Heart left ventricle (tissue), 16 donors: ENCODE data around the gene SLC38A10. TPM values are rescaled to one million over a fixed set of nuclear protein-coding genes. Genes with fewer than 3 reads are reported as not detected.

Source experiments
- ATAC-seq, 4 donors: fragments of 200-7000 bp; cut with Tn5 transposase; one replicate each; pipeline ENCODE4 v1.9.1; 2020 to 2022; ENCODE audit warnings: moderate library complexity in 4 of 4, mild to moderate bottlenecking in 3 of 4, moderate number of reproducible peaks in 1 of 4
- DNase-seq, 5 donors: peaks; one replicate each; pipeline ENCODE4 v3.0.0-alpha.2; 2020
- H3K27ac ChIP-seq, 12 donors: fragments of 200-600 bp; sonication (generic) in 4 of 12; one replicate each; pipeline versions ENCODE4 v1.5.0 to v1.8.0; 2016 to 2022; ENCODE audit warnings: mild to moderate bottlenecking in 2 of 12
- H3K27me3 ChIP-seq, 9 donors: fragments of 200-600 bp; sonication (generic) in 2 of 9; one replicate each; pipeline versions ENCODE4 v1.5.1 to v1.8.0; 2016 to 2022; ENCODE audit warnings: mild to moderate bottlenecking in 3 of 9
- H3K36me3 ChIP-seq, 9 donors: fragments of 200-600 bp; sonication (generic) in 2 of 9; one replicate each; pipeline versions ENCODE4 v1.5.0 to v1.8.0; 2018 to 2022; ENCODE audit warnings: mild to moderate bottlenecking in 2 of 9
- H3K4me1 ChIP-seq, 12 donors: fragments of 200-600 bp; sonication (generic) in 4 of 12; one replicate each; pipeline versions ENCODE4 v1.5.0 to v1.8.0; 2016 to 2022; ENCODE audit warnings: mild to moderate bottlenecking in 3 of 12
- H3K4me3 ChIP-seq, 12 donors: fragments of 200-600 bp; sonication (generic) in 4 of 12; one replicate each; pipeline versions ENCODE4 v1.5.0 to v1.8.0; 2017 to 2022; ENCODE audit warnings: mild to moderate bottlenecking in 9 of 12, moderate library complexity in 4 of 12
- H3K9me3 ChIP-seq, 12 donors: fragments of 200-600 bp; sonication (generic) in 4 of 12; one replicate each; pipeline versions ENCODE4 v1.5.0 to v1.8.0; 2016 to 2022; ENCODE audit warnings: mild to moderate bottlenecking in 1 of 12
- POLR2A ChIP-seq, 2 donors: fragments of 450-650 bp; IDR thresholded peaks; one replicate each; pipeline ENCODE4 v1.6.1; 2017; ENCODE audit warnings: antibody characterized with exemption in 2 of 2, mild to moderate bottlenecking in 2 of 2, moderate library complexity in 2 of 2
- WGBS, 4 donors: extraction: QIAGEN DNeasy Blood & Tissue Kit in 2 of 4; methylation state at CpG; one replicate each; pipeline versions ENCODE4 v1.1.5 to v1.1.7; 2013 to 2018; 5-methylcytosine and 5-hydroxymethylcytosine counted together
- intact Hi-C, 10 donors: fragments of 100-400 bp; cut with DNase I; formaldehyde crosslinking; loops; one replicate each; pipeline versions ENCODE4 v1.11.1 to v1.14.2; 2022
- polyA plus RNA-seq, 2 donors: library from polyadenylated mRNA; stranded (reverse); fragments of 200-250 nt; gene quantifications; one replicate each; pipeline ENCODE4 v1.2.3, GENCODE V29; 2013
- total RNA-seq, 9 donors: library from RNA; depleted of rRNA in 2 of 9; stranded (reverse); fragments of >200 nt in 2 of 9; fragmentation: NEBNext Ultra II Directional in 3 of 9; extraction: Animal tissue kit (Norgen Biotek cat#: 25700) in 3 of 9; gene quantifications; one replicate each; pipeline versions ENCODE4 v1.1.0 to v1.2.4, GENCODE V29; 2016 to 2023
- TF ChIP-seq, protein P1 (sequence below), 12 donors: fragments of 200-600 bp; sonication (generic) in 4 of 12; IDR thresholded peaks; one replicate each; pipeline versions ENCODE4 v1.5.0 to v1.8.0; 2018 to 2022; ENCODE audit warnings: antibody characterized with exemption in 12 of 12, mild to moderate bottlenecking in 5 of 12
- donor health status: ischemic (EF 13 %, LVEDD 7.1; RV severe dilation, severe dysfunction).
- donor health status: healthy with polysubstance abuse.
- donor health status: DM: no; HTN: yes; CAD: no.
- donor health status: DM: no; HTN: no; CAD: no.
- donor health status: ischemic (EF 25% LVEDD 6.9; RV normal size, moderate dysfunction).
- donor health status: ischemic (EF 25% LVEDD 5.7; RV mildly dilated, moderate dysfunction).
- donor health status: healthy.
- donor health status: DM: yes; HTN: yes; CAD: no.
- donor health status: ischemic (EF 35%, LVEDD 5.7; RV mildly dilated, moderate dysfunction).
- donor health status: nonischemic (EF 11% LVEDD 7.7; RV severe dilation, severe dysfunction).
- donor health status: DM: yes; HTN: yes; CAD: no.
- donor health status: PGD.
- donor health status: ischemic (EF 29% LVEDD 5.4; RV normal size, mild dysfunction).
- donor health status: nonischemic (EF 23%, LVEDD 6.1; RV moderate dilation, normal function).

The SLC38A10 gene
- total and polyA plus RNA-seq, 11 donors: 27.4 to 67.7 (median 46.7) TPM

DNA sequence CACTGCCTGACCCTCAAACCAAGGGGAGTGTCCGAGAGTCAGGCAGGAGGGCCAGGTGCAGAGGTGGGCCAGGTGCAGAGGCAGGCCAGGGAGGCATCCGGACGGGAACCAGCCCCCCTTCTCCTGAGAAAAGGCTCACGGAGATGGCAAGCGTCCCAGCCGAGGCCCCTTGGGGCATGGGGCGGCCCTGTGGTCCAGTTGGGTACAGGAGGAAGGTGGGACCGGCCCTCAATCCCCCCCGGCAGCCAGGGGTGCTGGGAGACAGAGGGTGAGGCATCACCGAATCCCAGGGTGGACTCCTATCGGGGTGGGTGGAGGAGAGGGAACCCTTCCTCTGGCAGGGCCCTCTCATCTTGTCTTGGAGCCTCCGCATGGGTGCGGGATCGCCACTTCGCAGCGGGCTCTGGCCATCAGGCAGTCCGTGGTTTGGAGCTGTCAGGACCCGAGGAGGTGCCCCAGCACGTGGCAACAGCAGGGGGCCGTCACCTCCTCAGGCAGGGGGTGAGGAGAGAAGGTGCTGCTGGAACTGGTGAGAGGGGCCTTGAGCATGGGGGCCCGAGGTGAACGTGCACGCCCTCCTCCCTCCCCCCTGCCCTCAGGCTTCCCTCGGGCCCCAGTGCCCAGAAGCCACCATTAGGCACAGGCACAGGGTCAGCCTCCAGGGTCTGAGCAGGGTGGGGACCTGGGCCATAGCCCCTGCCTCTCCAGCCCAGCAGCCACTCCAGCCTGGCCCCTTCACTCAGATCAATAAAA, 38.7 kb upstream of the SLC38A10 start:
- Histone ChIP-seq H3K9me3 (no peaks in the 10 kb centered on the region), H3K27me3 (no peaks in the 10 kb centered on the region), H3K4me1 (peaks cover 3 to 46% (median 26%) of the 10 kb centered on the region in 12 donors), H3K27ac (no peak overlapping the region), H3K36me3 (no peaks in the 10 kb centered on the region), H3K4me3 (no peak overlapping the region)
- TF ChIP-seq POLR2A (IDR thresholded peaks at IDR 0.05): no peak
- TF ChIP-seq, protein P1, sequence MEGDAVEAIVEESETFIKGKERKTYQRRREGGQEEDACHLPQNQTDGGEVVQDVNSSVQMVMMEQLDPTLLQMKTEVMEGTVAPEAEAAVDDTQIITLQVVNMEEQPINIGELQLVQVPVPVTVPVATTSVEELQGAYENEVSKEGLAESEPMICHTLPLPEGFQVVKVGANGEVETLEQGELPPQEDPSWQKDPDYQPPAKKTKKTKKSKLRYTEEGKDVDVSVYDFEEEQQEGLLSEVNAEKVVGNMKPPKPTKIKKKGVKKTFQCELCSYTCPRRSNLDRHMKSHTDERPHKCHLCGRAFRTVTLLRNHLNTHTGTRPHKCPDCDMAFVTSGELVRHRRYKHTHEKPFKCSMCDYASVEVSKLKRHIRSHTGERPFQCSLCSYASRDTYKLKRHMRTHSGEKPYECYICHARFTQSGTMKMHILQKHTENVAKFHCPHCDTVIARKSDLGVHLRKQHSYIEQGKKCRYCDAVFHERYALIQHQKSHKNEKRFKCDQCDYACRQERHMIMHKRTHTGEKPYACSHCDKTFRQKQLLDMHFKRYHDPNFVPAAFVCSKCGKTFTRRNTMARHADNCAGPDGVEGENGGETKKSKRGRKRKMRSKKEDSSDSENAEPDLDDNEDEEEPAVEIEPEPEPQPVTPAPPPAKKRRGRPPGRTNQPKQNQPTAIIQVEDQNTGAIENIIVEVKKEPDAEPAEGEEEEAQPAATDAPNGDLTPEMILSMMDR (IDR thresholded peaks at IDR 0.05): no peak
- intact Hi-C loops: no loop called here
- ATAC-seq (no peak), DNase-seq (peak in 1 of 5 donors; percentile 24)
- 81 to 88% (median 86%) methylated on average over 17 to 24 of the region's 24 CpGs for WGBS, 4 donors

DNA sequence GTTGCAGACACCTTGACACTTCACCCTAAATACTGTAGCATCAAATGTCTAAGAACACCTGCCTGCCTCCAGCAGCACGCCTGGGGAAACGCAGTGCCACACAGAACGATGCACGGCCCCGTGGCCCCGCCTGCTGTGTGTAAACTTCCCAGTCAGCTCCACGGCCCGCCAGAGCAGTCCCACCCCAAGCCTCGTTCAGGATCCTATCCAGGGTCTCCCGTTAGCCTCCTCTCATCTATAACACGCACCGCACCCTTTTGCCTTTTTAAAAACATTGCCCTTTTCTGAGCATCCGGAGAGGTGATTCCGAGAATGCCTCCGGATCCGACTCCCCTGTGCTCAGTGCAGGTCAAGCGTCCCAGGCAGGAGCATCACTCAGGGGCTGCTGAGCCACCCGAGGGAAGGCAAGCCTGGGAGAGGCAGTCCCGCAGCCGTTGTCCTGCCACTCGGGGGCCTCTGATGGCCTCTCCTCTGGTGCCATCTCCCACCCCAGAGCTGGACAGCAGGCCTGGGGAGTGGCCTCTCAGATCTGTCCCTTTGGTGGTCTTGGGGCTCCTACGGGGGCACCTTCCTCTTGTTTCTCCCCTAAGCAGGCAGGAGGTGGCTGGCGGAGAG, 37.9 kb upstream of the SLC38A10 start:
- WGBS, 4 donors: 75 to 83% (median 80%) methylated on average over 23 of the region's 23 CpGs

DNA sequence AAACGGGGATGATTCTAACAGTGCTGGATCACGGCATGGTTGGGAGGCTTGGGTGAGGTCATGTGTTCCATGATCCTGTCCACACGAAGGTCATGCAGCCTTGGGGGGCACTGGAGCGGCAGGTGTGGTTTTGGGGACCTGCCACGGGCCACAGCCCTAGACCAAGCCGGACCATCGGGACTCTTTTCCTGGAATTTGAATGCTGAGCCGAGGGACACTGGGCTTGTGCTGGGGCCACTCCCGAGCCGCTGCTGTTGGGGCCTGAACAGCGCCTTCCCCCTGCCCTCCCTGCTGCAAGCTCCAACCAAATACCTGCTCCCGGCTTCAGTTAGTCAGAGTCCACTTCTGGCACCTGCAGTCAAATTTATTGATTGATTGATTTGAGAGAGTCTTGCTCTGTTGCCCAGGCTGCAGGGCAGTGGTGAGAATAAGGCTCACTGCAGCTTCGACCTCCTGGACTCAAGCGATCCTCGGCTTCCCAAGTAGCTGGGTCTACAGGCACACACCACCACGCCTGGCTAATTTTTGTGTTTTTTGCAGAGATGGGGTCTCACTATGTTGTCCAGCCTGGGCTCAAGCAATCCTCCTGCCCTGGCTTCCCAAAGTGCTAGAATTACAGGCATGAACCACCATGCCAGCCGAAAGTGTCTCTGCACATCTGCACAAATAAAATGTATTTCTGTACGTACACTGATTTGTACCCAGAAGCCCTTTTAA, 37.2 kb upstream of the SLC38A10 start:
- Histone ChIP-seq H3K27ac (no peak overlapping the region), H3K9me3 (no peaks in the 10 kb centered on the region), H3K27me3 (no peaks in the 10 kb centered on the region), H3K36me3 (no peaks in the 10 kb centered on the region), H3K4me3 (no peak overlapping the region), H3K4me1 (peaks cover 2 to 36% (median 28%) of the 10 kb centered on the region in 12 donors)
- intact Hi-C loops: no loop called here
- WGBS, 4 donors: 91 to 99% (median 93%) methylated on average over 8 to 18 of the region's 18 CpGs
- no peak for DNase-seq
- no peak for ATAC-seq
- TF ChIP-seq, protein P1 (IDR thresholded peaks at IDR 0.05): no peak
- TF ChIP-seq POLR2A (IDR thresholded peaks at IDR 0.05): no peak

More for the DNA sequence above, 37.9 kb upstream of the SLC38A10 start:
- no peaks in the 10 kb centered on the region for H3K9me3 ChIP-seq
- H3K4me1 ChIP-seq: peaks cover 3 to 43% (median 28%) of the 10 kb centered on the region in 12 donors
- no peaks in the 10 kb centered on the region for H3K27me3 ChIP-seq
- ATAC-seq (no peak), DNase-seq (no peak)
- intact Hi-C loops: no loop called here
- H3K27ac ChIP-seq: no peak overlapping the region
- no peaks in the 10 kb centered on the region for H3K36me3 ChIP-seq
- no peak overlapping the region for H3K4me3 ChIP-seq
- TF ChIP-seq, protein P1 (IDR thresholded peaks at IDR 0.05): no peak
- no peak for TF ChIP-seq POLR2A (IDR thresholded peaks at IDR 0.05)

DNA sequence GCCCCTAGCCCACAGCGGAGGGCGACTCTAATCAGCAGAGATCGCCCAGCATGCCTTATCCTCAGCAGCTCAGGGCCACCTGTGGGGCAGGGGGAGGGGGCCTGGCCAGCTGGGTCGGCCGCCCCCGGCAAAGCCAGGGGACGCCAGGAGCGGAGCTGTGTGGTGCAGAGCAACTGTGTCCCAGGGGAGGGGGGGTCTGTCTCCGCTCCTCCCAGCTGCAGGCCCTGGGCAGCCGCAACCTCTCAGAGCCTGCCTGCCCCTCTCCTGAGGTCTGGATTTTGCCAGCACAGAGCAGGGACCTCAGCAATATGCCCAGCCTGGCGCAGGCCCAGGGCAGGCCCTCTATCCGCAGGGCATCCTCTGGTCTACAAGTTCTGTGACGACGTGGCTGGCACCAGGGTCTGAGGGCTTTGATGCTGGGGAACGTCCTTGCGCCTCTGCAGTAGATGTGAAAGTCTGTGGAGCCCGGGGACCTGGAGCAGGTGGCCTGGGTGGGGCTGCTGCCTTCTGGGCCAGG, 36.5 kb upstream of the SLC38A10 start:
- Histone ChIP-seq H3K9me3 (no peaks in the 10 kb centered on the region), H3K27me3 (no peaks in the 10 kb centered on the region), H3K4me3 (no peak overlapping the region), H3K4me1 (peaks cover 0 to 40% (median 26%) of the 10 kb centered on the region in 12 donors), H3K36me3 (no peaks in the 10 kb centered on the region), H3K27ac (no peak overlapping the region)
- 82 to 95% (median 92%) methylated on average over 13 to 17 of the region's 17 CpGs for WGBS, 4 donors
- intact Hi-C loops: no loop called here
- ATAC-seq: no peak
- DNase-seq: no peak
- no peak for TF ChIP-seq POLR2A (IDR thresholded peaks at IDR 0.05)
- TF ChIP-seq, protein P1 (IDR thresholded peaks at IDR 0.05): no peak
